HG03039 (cell line): Measurements from ENCODE around the gene PHF5A.

Experiments
- ATAC-seq: cut with Tn5 transposase; IDR thresholded peaks from one replicate; pipeline ENCODE4 v1.9.1; 2021; ENCODE audit warnings: mild to moderate bottlenecking, moderate library complexity; ENCODE audit not compliant: unreplicated experiment

The PHF5A gene

GRCh38 chr22:41418717-41419116 is 49.8 kb downstream of the PHF5A start:
- ATAC-seq = no peak

GRCh38 chr22:41417622-41418390 is 50.7 kb downstream of the PHF5A start:
- ATAC-seq = no peak

- no peak for ATAC-seq
These were observed 52.9 kb downstream of the PHF5A start for GRCh38 chr22:41415554-41415953.

- ATAC-seq = no peak
These were observed 57.3 kb downstream of the PHF5A start for GRCh38 chr22:41411021-41411851.

GRCh38 chr22:41410311-41410751 is 58.2 kb downstream of the PHF5A start:
- ATAC-seq = no peak
